Mesodermal cell (in vitro differentiated cells): ENCODE results near the gene PRKCA.

Source experiments
- H3K27ac ChIP-seq: 2 replicates; pipeline ENCODE4 v1.7.0; 2013; ENCODE audit warnings: mild to moderate bottlenecking, low read depth, low read length, moderate library complexity; ENCODE audit not compliant: severe bottlenecking
- H3K36me3 ChIP-seq: 2 replicates; pipeline ENCODE4 v1.7.1; 2013; ENCODE audit warnings: mild to moderate bottlenecking, low read length, moderate library complexity; ENCODE audit not compliant: control insufficient read depth, insufficient read depth
- H3K4me1 ChIP-seq: one replicate; pipeline ENCODE4 v1.7.1; 2013; ENCODE audit warnings: mild to moderate bottlenecking, low read length; ENCODE audit not compliant: insufficient read depth, control insufficient read depth, poor library complexity, severe bottlenecking
- H3K4me3 ChIP-seq: 2 replicates; pipeline ENCODE4 v1.7.0; 2013; ENCODE audit warnings: low read length, control low read depth, mild to moderate bottlenecking; ENCODE audit not compliant: insufficient read depth, poor library complexity, severe bottlenecking; ENCODE audit errors: extremely low read depth
- H3K9me3 ChIP-seq: 2 replicates; pipeline ENCODE4 v1.7.1; 2013; ENCODE audit warnings: mild to moderate bottlenecking, low read length, moderate library complexity; ENCODE audit not compliant: control insufficient read depth
- WGBS, 2 experiments: methylation state at CpG; one replicate each; pipeline ENCODE4 v1.1.5; 2013; ENCODE audit warnings: missing lambda C conversion rate in 2 of 2; ENCODE audit not compliant: insufficient coverage in 2 of 2; 5-methylcytosine and 5-hydroxymethylcytosine counted together

The PRKCA gene

GRCh38 chr17:66810951-66811682 is 508.7 kb downstream of the PRKCA start:
- no peak overlapping the region for H3K4me3 ChIP-seq
- no peak overlapping the region for H3K27ac ChIP-seq
- no peaks in the 10 kb centered on the region for H3K9me3 ChIP-seq
- H3K36me3 ChIP-seq: no peaks in the 10 kb centered on the region
- 92 to 96% methylated on average over 6 to 8 of the region's 12 CpGs for WGBS, 2 experiments
- H3K4me1 ChIP-seq: no peaks in the 10 kb centered on the region

GRCh38 chr17:66811683-66812054 is 509.3 kb downstream of the PRKCA start:
- Histone ChIP-seq H3K9me3 (no peaks in the 10 kb centered on the region), H3K36me3 (no peaks in the 10 kb centered on the region), H3K27ac (no peak overlapping the region), H3K4me1 (no peaks in the 10 kb centered on the region), H3K4me3 (no peak overlapping the region)
- 82 to 88% methylated on average over 5 to 9 of the region's 9 CpGs for WGBS, 2 experiments

DNA sequence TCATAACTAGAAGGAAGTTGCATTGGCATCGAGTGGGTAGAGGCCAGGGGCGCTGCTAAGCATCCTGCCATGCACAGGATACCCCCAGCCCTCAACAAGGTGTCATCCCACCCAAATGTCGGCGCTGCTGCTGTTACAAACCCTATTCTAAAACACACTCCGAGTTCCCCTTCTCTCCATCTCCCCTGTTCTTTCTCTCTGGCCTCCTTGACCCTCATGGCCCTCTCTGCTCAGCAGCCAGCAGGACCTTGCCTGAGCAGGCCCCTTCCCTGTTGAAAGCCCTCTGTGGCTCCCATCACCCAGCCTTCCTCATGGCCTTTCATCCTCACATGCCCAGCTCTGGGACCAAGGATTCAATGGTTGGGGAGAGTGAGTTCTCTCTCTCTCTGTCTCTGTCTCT is 510.2 kb downstream of the PRKCA start:
- H3K4me1 ChIP-seq: no peaks in the 10 kb centered on the region
- 87 to 88% methylated on average over 5 of the region's 5 CpGs for WGBS, 2 experiments
- no peak overlapping the region for H3K4me3 ChIP-seq
- no peaks in the 10 kb centered on the region for H3K36me3 ChIP-seq
- peaks cover 4% of the 10 kb centered on the region for H3K9me3 ChIP-seq
- H3K27ac ChIP-seq: no peak overlapping the region

DNA sequence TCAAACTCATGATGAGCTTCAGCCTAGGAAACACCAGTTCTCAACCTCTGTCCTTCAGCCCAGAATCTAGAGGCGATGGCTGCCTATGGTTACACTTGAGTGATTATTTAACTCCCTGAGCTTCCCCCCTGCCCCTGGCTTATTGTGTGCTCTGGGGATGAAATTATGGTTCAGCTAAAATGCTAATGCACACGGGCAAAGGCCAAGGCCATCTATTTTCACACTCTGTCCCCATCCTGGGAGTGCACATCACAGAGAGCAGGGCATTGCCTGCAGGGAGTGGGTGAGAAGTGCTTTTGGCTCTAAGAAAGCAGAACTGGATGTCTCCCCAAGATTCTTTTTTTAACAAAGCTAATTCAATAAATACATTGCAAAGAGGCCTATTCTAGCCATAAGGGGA is 510.9 kb downstream of the PRKCA start:
- no peak overlapping the region for H3K4me3 ChIP-seq
- WGBS, 2 experiments: 67 to 100% methylated on average over 1 to 2 of the region's 2 CpGs
- peaks cover 11% of the 10 kb centered on the region for H3K9me3 ChIP-seq
- no peaks in the 10 kb centered on the region for H3K4me1 ChIP-seq
- no peak overlapping the region for H3K27ac ChIP-seq
- no peaks in the 10 kb centered on the region for H3K36me3 ChIP-seq

GRCh38 chr17:66814026-66814425 is 511.6 kb downstream of the PRKCA start:
- WGBS, 2 experiments: 100% methylated on average over 1 to 2 of the region's 6 CpGs
- no peak overlapping the region for H3K27ac ChIP-seq
- no peaks in the 10 kb centered on the region for H3K36me3 ChIP-seq
- no peaks in the 10 kb centered on the region for H3K4me1 ChIP-seq
- H3K4me3 ChIP-seq: no peak overlapping the region
- H3K9me3 ChIP-seq: peaks cover 12% of the 10 kb centered on the region

DNA sequence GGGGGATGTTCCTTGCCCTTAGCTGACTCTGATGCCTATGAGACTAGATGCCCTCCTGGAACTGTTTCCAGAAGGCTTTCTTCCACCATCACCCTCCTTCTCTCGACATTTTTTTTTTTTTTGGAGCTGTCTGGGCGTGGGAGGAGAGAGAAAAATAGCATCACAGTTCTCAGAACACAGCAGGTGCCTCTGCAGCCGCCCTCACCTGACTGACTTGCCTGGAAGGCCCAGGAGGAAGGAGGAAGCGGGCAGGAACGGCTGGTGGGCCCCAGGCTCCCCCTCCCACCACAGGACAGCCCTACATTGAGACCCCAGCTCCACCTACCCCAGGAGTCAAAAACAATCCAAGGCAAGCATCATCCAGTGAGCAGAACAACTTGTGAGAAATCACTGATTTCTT is 512.2 kb downstream of the PRKCA start:
- no peak overlapping the region for H3K27ac ChIP-seq
- no peaks in the 10 kb centered on the region for H3K36me3 ChIP-seq
- peaks cover 12% of the 10 kb centered on the region for H3K9me3 ChIP-seq
- H3K4me1 ChIP-seq: no peaks in the 10 kb centered on the region
- WGBS, 2 experiments: 75 to 100% methylated on average over 1 of the region's 5 CpGs
- no peak overlapping the region for H3K4me3 ChIP-seq

DNA sequence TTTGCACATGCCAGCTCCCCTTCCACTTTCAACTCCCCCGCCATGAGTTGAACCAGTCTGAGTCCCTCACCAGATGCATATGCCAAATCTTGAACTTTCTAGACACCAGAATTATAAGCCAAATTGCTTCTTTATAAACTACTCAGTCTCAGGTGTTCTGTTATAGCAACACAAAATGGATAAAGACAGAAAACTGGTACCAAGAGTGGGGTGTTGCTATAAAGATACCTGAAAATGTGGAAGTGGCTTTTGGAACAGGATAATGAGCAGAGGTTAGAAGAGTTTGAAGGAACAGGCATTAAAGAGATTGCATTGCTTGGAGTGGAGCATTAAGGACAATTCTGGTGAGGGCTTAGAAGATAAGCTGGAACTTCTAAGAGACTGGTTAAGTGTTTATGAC is 515.3 kb downstream of the PRKCA start:
- 86 to 91% methylated on average over 1 of the region's 1 CpG for WGBS, 2 experiments

GRCh38 chr17:66819466-66819865 is 517.1 kb downstream of the PRKCA start:
- peaks cover 12% of the 10 kb centered on the region for H3K9me3 ChIP-seq
- H3K27ac ChIP-seq: no peak overlapping the region
- 80 to 85% methylated on average over 5 of the region's 6 CpGs for WGBS, 2 experiments

More for the DNA sequence above, 515.3 kb downstream of the PRKCA start:
- Histone ChIP-seq H3K4me1 (no peaks in the 10 kb centered on the region), H3K9me3 (peaks cover 12% of the 10 kb centered on the region), H3K36me3 (no peaks in the 10 kb centered on the region), H3K4me3 (no peak overlapping the region), H3K27ac (no peak overlapping the region)

GRCh38 chr17:66822009-66822408 is 519.6 kb downstream of the PRKCA start:
- WGBS, 2 experiments: 73 to 88% methylated on average over 3 to 4 of the region's 8 CpGs
- H3K4me3 ChIP-seq: no peak overlapping the region
- H3K27ac ChIP-seq: no peak overlapping the region
- peaks cover 12% of the 10 kb centered on the region for H3K9me3 ChIP-seq
- no peaks in the 10 kb centered on the region for H3K4me1 ChIP-seq
- H3K36me3 ChIP-seq: no peaks in the 10 kb centered on the region

More at GRCh38 chr17:66819466-66819865, 517.1 kb downstream of the PRKCA start:
- H3K4me1 ChIP-seq: no peaks in the 10 kb centered on the region
- no peaks in the 10 kb centered on the region for H3K36me3 ChIP-seq
- H3K4me3 ChIP-seq: no peak overlapping the region

- Histone ChIP-seq H3K4me1 (peaks cover 5% of the 10 kb centered on the region), H3K9me3 (no peaks in the 10 kb centered on the region), H3K36me3 (no peaks in the 10 kb centered on the region), H3K4me3 (no peak overlapping the region), H3K27ac (no peak overlapping the region)
- WGBS, 2 experiments: 85% methylated on average over 3 of the region's 6 CpGs; no CpG with 5 or more reads in 1 of the 2 experiments
Observed at GRCh38 chr17:66826856-66827255, 524.4 kb downstream of the PRKCA start.

DNA sequence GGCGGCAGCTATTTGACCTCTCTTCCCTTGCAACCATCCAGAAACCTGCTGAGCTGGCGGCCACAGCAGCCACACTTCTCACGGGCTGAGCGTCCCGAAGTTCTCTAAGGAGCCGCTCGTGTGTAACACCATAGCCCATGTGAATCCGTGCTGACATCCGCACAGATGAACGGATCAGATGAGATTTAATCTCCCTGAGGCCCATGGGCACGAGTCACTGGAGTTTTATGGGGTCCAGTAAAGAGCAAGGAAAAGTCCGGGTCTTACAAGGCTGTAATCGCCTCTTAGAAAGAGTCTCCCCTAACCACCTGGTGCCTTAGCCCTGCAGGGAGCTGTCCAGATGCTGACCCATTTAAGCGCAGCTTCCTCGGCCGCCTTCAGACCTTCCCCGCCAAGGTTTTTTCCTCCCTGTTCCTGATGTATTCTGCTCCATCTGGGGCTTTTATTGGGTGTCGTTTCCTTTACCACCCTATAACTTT is 527.0 kb downstream of the PRKCA start:
- Histone ChIP-seq H3K4me3 (no peak overlapping the region), H3K27ac (no peak overlapping the region), H3K9me3 (no peaks in the 10 kb centered on the region), H3K4me1 (peaks cover 5% of the 10 kb centered on the region), H3K36me3 (no peaks in the 10 kb centered on the region)
- 6 to 11% methylated on average over 17 to 18 of the region's 18 CpGs for WGBS, 2 experiments
